Prostate gland (tissue), 2 donors: ENCODE data around the gene YOD1.

Experiments used
- POLR2A ChIP-seq: fragments of 450-650 bp; IDR thresholded peaks from one replicate; pipeline ENCODE4 v1.6.1; 2016; ENCODE audit warnings: antibody characterized with exemption, mild to moderate bottlenecking
- POLR2AphosphoS5 ChIP-seq: sonication (generic); formaldehyde crosslinking; IDR thresholded peaks from one replicate; pipeline ENCODE4 v1.6.1; 2017; ENCODE audit warnings: antibody characterized with exemption
- TF ChIP-seq, protein P1 (sequence below), 4 experiments: fragments of 200-600 bp in 2 of 4; fragments of 450-650 bp in 2 of 4; sonication (generic) in 2 of 4; IDR thresholded peaks; 1 replicate in 3 of 4; 2 replicates in 1 of 4; pipeline ENCODE4 v1.5.1; 2016 to 2019; ENCODE audit warnings: antibody characterized with exemption in 4 of 4, mild to moderate bottlenecking in 2 of 4, moderate library complexity in 2 of 4

GRCh38 chr1:207049514-207049913 lies 1.5 kb downstream of the YOD1 start:
- TF ChIP-seq POLR2A (no peak), POLR2AphosphoS5 (no peak)
- TF ChIP-seq, protein P1, sequence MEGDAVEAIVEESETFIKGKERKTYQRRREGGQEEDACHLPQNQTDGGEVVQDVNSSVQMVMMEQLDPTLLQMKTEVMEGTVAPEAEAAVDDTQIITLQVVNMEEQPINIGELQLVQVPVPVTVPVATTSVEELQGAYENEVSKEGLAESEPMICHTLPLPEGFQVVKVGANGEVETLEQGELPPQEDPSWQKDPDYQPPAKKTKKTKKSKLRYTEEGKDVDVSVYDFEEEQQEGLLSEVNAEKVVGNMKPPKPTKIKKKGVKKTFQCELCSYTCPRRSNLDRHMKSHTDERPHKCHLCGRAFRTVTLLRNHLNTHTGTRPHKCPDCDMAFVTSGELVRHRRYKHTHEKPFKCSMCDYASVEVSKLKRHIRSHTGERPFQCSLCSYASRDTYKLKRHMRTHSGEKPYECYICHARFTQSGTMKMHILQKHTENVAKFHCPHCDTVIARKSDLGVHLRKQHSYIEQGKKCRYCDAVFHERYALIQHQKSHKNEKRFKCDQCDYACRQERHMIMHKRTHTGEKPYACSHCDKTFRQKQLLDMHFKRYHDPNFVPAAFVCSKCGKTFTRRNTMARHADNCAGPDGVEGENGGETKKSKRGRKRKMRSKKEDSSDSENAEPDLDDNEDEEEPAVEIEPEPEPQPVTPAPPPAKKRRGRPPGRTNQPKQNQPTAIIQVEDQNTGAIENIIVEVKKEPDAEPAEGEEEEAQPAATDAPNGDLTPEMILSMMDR (IDR thresholded peaks at IDR 0.05) = no peak
